Ascending aorta (tissue), 2 donors: ENCODE results near the gene C1orf115. TPM values are rescaled to one million over a fixed set of nuclear protein-coding genes. Genes with fewer than 3 reads are reported as not detected.
A peak's percentile ranks its signal among the peaks of the same experiment; 100 is the strongest.

Experiments
- DNase-seq, 2 donors: peaks; one replicate each; pipeline ENCODE4 v3.0.0-alpha.2; 2019; ENCODE audit warnings: low spot score in 2 of 2
- H3K27ac ChIP-seq, 2 donors: fragments of 200-600 bp; sonication (generic); one replicate each; pipeline ENCODE4 v1.5.1; 2016 to 2017; ENCODE audit warnings: mild to moderate bottlenecking in 1 of 2
- H3K27me3 ChIP-seq: fragments of 200-600 bp; sonication (generic); one replicate; pipeline ENCODE4 v1.5.1; 2017
- H3K36me3 ChIP-seq, 2 donors: fragments of 200-600 bp; sonication (generic); one replicate each; pipeline ENCODE4 v1.5.1; 2016
- H3K4me1 ChIP-seq, 2 donors: fragments of 200-600 bp; sonication (generic); one replicate each; pipeline ENCODE4 v1.5.1; 2016 to 2017; ENCODE audit warnings: mild to moderate bottlenecking in 1 of 2
- H3K4me3 ChIP-seq, 2 donors: fragments of 200-600 bp; sonication (generic); one replicate each; pipeline ENCODE4 v1.5.1; 2016 to 2017; ENCODE audit warnings: mild to moderate bottlenecking in 1 of 2
- H3K9me3 ChIP-seq, 2 donors: fragments of 200-600 bp; sonication (generic); one replicate each; pipeline ENCODE4 v1.5.1; 2016
- intact Hi-C: fragments of 100-400 bp; cut with DNase I; formaldehyde crosslinking; loops from one replicate; pipeline ENCODE4 v1.15.1; 2023
- total RNA-seq: library from RNA; depleted of rRNA; stranded (reverse); fragments of >200 nt; gene quantifications from one replicate; pipeline ENCODE4 v1.1.0, GENCODE V29; 2016
- TF ChIP-seq, protein P1 (sequence below), 3 experiments: fragments of 200-600 bp in 2 of 3; fragments of 450-650 bp in 1 of 3; sonication (generic) in 2 of 3; IDR thresholded peaks; one replicate each; pipeline ENCODE4 v1.5.1; 2016 to 2019; ENCODE audit warnings: antibody characterized with exemption in 3 of 3, mild to moderate bottlenecking in 1 of 3, moderate library complexity in 1 of 3

The C1orf115 gene
- total RNA-seq, 1 donor from 2014 or later: 18.4 TPM

DNA sequence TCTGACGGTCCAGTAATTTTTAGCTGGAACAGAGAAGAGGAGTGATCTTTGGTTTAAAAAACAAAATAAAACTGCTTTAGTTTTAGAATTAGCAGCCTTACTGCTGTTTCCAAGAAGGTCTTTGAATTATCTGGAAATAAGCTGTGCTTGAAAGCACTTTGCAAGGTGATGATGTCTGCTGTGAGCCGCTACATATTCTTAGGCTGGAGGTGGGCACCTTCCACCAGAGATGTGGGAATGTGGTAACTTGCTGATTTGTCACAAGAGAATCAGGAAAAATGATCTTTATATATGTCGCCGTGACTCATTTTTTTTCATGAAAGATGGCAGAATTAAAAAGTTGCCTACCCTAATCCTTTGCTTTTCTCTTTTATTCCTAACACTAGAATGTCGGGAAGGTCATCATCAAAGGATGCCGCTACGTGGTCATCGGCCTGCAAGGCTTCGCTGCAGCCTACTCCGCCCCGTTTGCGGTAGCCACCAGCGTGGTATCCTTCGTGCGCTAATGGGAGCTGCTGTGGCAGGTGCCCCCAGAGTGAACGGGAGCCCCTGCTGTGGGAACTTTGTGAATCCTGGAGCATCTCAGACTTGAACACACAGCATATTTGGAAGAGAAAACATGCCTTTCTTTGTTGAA is 6.2 kb downstream of the C1orf115 start:
- H3K27me3 ChIP-seq: no peaks in the 10 kb centered on the region
- H3K36me3 ChIP-seq: peaks cover 0 to 4% of the 10 kb centered on the region in 2 donors

DNA sequence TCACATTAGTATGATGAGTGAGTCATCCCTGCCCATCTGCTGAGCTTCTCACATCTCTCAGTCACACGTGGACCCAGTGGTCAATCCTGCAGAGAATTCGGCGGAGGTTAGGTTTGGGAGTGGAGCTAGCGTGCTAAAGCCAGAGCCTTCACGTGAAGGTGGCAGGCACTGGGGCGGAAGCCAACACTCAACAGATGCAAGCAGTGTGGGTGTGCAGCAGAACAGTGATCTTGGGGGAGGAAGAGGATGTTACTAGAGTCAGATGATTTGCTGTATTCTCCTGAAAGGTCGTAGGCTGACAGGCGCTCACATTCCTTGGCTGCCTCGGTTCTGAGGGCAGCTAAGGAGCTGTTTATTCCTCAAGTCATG is 6.7 kb downstream of the C1orf115 start:
- no peak overlapping the region for H3K27ac ChIP-seq
- peak in 1 of 2 donors; percentile 15 for DNase-seq
- TF ChIP-seq, protein P1, sequence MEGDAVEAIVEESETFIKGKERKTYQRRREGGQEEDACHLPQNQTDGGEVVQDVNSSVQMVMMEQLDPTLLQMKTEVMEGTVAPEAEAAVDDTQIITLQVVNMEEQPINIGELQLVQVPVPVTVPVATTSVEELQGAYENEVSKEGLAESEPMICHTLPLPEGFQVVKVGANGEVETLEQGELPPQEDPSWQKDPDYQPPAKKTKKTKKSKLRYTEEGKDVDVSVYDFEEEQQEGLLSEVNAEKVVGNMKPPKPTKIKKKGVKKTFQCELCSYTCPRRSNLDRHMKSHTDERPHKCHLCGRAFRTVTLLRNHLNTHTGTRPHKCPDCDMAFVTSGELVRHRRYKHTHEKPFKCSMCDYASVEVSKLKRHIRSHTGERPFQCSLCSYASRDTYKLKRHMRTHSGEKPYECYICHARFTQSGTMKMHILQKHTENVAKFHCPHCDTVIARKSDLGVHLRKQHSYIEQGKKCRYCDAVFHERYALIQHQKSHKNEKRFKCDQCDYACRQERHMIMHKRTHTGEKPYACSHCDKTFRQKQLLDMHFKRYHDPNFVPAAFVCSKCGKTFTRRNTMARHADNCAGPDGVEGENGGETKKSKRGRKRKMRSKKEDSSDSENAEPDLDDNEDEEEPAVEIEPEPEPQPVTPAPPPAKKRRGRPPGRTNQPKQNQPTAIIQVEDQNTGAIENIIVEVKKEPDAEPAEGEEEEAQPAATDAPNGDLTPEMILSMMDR (IDR thresholded peaks at IDR 0.05): no peak
- no peaks in the 10 kb centered on the region for H3K27me3 ChIP-seq
- H3K9me3 ChIP-seq: no peaks in the 10 kb centered on the region
- peaks cover 0 to 4% of the 10 kb centered on the region in 2 donors for H3K36me3 ChIP-seq
- H3K4me3 ChIP-seq: no peak overlapping the region
- intact Hi-C loops: no loop called here
- H3K4me1 ChIP-seq: no peaks in the 10 kb centered on the region

More for the DNA sequence above, 6.2 kb downstream of the C1orf115 start:
- Histone ChIP-seq H3K4me3 (no peak overlapping the region), H3K27ac (no peak overlapping the region), H3K9me3 (no peaks in the 10 kb centered on the region), H3K4me1 (no peaks in the 10 kb centered on the region)
- intact Hi-C loops: no loop called here
- DNase-seq: peak in 1 of 2 donors; percentile 30
- TF ChIP-seq, protein P1 (IDR thresholded peaks at IDR 0.05): no peak

DNA sequence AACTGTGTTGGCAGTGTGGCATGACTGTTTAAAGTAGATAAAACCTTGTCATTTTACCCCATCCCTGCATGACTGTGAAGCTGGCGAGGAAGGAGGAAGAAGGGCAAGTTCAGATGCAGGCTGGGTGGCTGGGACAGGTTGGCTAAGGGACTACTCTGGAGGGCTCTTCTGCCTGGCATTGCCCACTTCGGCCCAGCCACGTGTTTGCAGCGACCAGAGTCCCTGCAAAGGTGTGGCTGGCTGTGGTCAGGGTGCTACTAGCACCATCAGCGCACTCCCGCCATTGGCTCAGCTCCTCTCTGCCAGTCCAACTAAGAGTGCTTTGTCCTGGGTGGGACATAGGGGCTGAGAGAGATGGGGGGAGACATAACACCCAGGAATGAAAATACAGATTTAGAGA is 7.2 kb downstream of the C1orf115 start:
- intact Hi-C loops: no loop called here
- H3K27me3 ChIP-seq: no peaks in the 10 kb centered on the region

DNA sequence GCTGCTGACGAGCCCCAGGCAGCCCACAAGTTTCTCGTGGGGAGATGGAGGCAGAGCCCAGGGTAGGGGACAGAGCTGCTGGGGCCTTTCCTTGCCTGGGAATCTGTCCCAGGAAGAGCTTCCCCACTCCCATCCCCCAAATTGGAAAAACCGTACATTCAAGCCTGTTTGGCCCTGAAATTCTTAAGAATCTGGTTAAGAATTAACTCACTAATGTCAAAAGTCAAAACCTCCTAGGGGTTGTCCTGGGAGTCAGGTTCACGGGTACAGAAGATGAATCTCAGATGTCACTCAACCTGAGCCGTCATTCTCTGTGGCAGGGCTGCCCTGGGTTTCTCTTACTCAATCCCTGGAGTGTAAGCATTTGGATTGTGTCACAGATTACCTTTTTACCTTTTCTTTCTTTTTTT is 8.4 kb downstream of the C1orf115 start:
- no peak overlapping the region for H3K4me3 ChIP-seq
- intact Hi-C loops: no loop called here
- H3K27me3 ChIP-seq: no peaks in the 10 kb centered on the region
- no peaks in the 10 kb centered on the region for H3K4me1 ChIP-seq
- H3K27ac ChIP-seq: no peak overlapping the region
- TF ChIP-seq, protein P1 (IDR thresholded peaks at IDR 0.05): no peak
- DNase-seq: no peak
- peaks cover 0 to 4% of the 10 kb centered on the region in 2 donors for H3K36me3 ChIP-seq
- H3K9me3 ChIP-seq: no peaks in the 10 kb centered on the region

More for the DNA sequence above, 7.2 kb downstream of the C1orf115 start:
- Histone ChIP-seq H3K4me1 (no peaks in the 10 kb centered on the region), H3K36me3 (peaks cover 0 to 4% of the 10 kb centered on the region in 2 donors), H3K4me3 (no peak overlapping the region), H3K27ac (no peak overlapping the region), H3K9me3 (no peaks in the 10 kb centered on the region)
- no peak for DNase-seq
- TF ChIP-seq, protein P1 (IDR thresholded peaks at IDR 0.05): no peak

DNA sequence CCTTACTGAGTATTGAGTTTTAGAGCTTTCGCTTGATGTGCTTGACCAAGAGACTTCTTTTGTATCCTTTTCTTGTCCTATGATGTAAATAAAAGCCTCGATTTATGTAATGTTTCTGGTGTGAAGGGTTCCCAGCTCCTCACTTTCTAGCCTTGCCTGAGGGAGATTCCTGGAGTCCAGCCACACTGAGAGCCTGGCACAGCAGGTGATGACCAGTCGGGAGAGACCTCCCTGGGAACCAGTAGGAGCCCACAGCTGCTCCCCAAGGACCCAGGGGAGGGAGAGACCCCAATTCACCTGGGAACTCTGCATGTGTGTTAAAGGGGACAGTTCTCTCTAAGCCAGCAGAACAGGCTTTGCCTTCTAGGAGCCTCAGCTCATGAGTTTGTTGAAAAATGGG is 8.9 kb downstream of the C1orf115 start:
- TF ChIP-seq, protein P1 (IDR thresholded peaks at IDR 0.05): no peak
- H3K4me3 ChIP-seq: no peak overlapping the region
- H3K4me1 ChIP-seq: no peaks in the 10 kb centered on the region
- no peak for DNase-seq
- no peaks in the 10 kb centered on the region for H3K27me3 ChIP-seq
- H3K9me3 ChIP-seq: no peaks in the 10 kb centered on the region
- intact Hi-C loops: no loop called here
- H3K36me3 ChIP-seq: peaks cover 0 to 4% of the 10 kb centered on the region in 2 donors
- no peak overlapping the region for H3K27ac ChIP-seq
